Measurements from ENCODE around the gene LIF.

Gene LIF

GRCh38 chr22:30230330-30230729, 16.2 kb downstream of the LIF start:
- TF ChIP-seq CTCF (IDR thresholded peaks at IDR 0.05; ENCODE audit: unreplicated experiment in 3 of 3): no peak
- Mint-ChIP-seq H3K4me3 (no peak overlapping the region), H3K27ac (peak overlapping the region in 2 of 3 experiments; percentile 20 to 59)

GRCh38 chr22:30228509-30229359, 17.8 kb downstream of the LIF start:
- peak overlapping the region; percentile 18 to 61 (median 23) for H3K27ac Mint-ChIP-seq
- peaks cover 3% of the 10 kb centered on the region for H3K36me3 Mint-ChIP-seq (ENCODE audit: low read depth)
- no peak overlapping the region for H3K4me3 Mint-ChIP-seq
- H3K27me3 Mint-ChIP-seq (ENCODE audit: low read depth): peaks cover 26% of the 10 kb centered on the region
- H3K4me1 Mint-ChIP-seq: peaks cover 25% of the 10 kb centered on the region
- no peak for TF ChIP-seq CTCF (IDR thresholded peaks at IDR 0.05; ENCODE audit: unreplicated experiment in 3 of 3)
- no peaks in the 10 kb centered on the region for H3K9me3 Mint-ChIP-seq

More at GRCh38 chr22:30230330-30230729, 16.2 kb downstream of the LIF start:
- peaks cover 27% of the 10 kb centered on the region for H3K27me3 Mint-ChIP-seq (ENCODE audit: low read depth)
- H3K36me3 Mint-ChIP-seq (ENCODE audit: low read depth): no peaks in the 10 kb centered on the region
- H3K4me1 Mint-ChIP-seq: peaks cover 37% of the 10 kb centered on the region
- no peaks in the 10 kb centered on the region for H3K9me3 Mint-ChIP-seq

GRCh38 chr22:30227438-30228228, 18.9 kb downstream of the LIF start:
- no peak overlapping the region for H3K4me3 Mint-ChIP-seq
- H3K4me1 Mint-ChIP-seq: peaks cover 29% of the 10 kb centered on the region
- no peak for TF ChIP-seq CTCF (IDR thresholded peaks at IDR 0.05; ENCODE audit: unreplicated experiment in 3 of 3)
- peaks cover 26% of the 10 kb centered on the region for H3K27me3 Mint-ChIP-seq (ENCODE audit: low read depth)
- peak overlapping the region in 1 of 3 experiments; percentile 37 for H3K27ac Mint-ChIP-seq
- peaks cover 3% of the 10 kb centered on the region for H3K36me3 Mint-ChIP-seq (ENCODE audit: low read depth)
- no peaks in the 10 kb centered on the region for H3K9me3 Mint-ChIP-seq

GRCh38 chr22:30226192-30226832, 20.2 kb downstream of the LIF start:
- H3K4me1 Mint-ChIP-seq: peaks cover 21% of the 10 kb centered on the region
- TF ChIP-seq CTCF (IDR thresholded peaks at IDR 0.05; ENCODE audit: unreplicated experiment in 3 of 3): no peak
- no peaks in the 10 kb centered on the region for H3K9me3 Mint-ChIP-seq
- no peak overlapping the region for H3K4me3 Mint-ChIP-seq
- H3K36me3 Mint-ChIP-seq (ENCODE audit: low read depth): peaks cover 3% of the 10 kb centered on the region
- H3K27ac Mint-ChIP-seq: peak overlapping the region in 1 of 3 experiments; percentile 21
- peaks cover 21% of the 10 kb centered on the region for H3K27me3 Mint-ChIP-seq (ENCODE audit: low read depth)

GRCh38 chr22:30225220-30225927, 21.2 kb downstream of the LIF start:
- peaks cover 15% of the 10 kb centered on the region for H3K27me3 Mint-ChIP-seq (ENCODE audit: low read depth)
- no peaks in the 10 kb centered on the region for H3K9me3 Mint-ChIP-seq
- H3K36me3 Mint-ChIP-seq (ENCODE audit: low read depth): peaks cover 3% of the 10 kb centered on the region
- no peak for TF ChIP-seq CTCF (IDR thresholded peaks at IDR 0.05; ENCODE audit: unreplicated experiment in 3 of 3)
- no peak overlapping the region for H3K4me3 Mint-ChIP-seq
- peak overlapping the region in 1 of 3 experiments; percentile 70 for H3K27ac Mint-ChIP-seq
- H3K4me1 Mint-ChIP-seq: peaks cover 21% of the 10 kb centered on the region

Measured in nephron (organoid).